Measurements from ENCODE around the gene LDB2.

GRCh38 chr4:16865209-16865896, 33.1 kb downstream of the LDB2 start:
- no peak for TF ChIP-seq POLR2A (IDR thresholded peaks at IDR 0.05; ENCODE audit: low read length)
- no peak for TF ChIP-seq GATA1 (IDR thresholded peaks at IDR 0.05; ENCODE audit: low read depth, low read length)

Data from erythroblast (primary cell).